Rectal smooth muscle tissue (tissue), 1 donor: Measurements from ENCODE around the gene COL25A1.
"Not testable (repeated sequence)": the region's sequence is repeated elsewhere in the genome, so short reads cannot be mapped to it uniquely, and the experiment has no call there.

ENCODE experiments used
- H3K27ac ChIP-seq: one replicate; pipeline ENCODE4 v1.7.0; 2013; ENCODE audit warnings: low read depth, low read length, inconsistent platforms
- H3K27me3 ChIP-seq: one replicate; pipeline ENCODE4 v1.7.0; 2013; ENCODE audit warnings: low read length; ENCODE audit not compliant: control insufficient read depth, insufficient read depth
- H3K36me3 ChIP-seq: one replicate; pipeline ENCODE4 v1.7.0; 2013; ENCODE audit warnings: low read length; ENCODE audit not compliant: control insufficient read depth, insufficient read depth
- H3K4me1 ChIP-seq: one replicate; pipeline ENCODE4 v1.7.0; 2013; ENCODE audit warnings: low read length; ENCODE audit not compliant: control insufficient read depth, insufficient read depth
- H3K4me3 ChIP-seq: one replicate; pipeline ENCODE4 v1.7.0; 2013; ENCODE audit warnings: low read length
- H3K9ac ChIP-seq: one replicate; pipeline ENCODE4 v1.7.0; 2013; ENCODE audit warnings: low read length

Gene COL25A1

GRCh38 chr4:109155682-109156283, 146.7 kb downstream of the COL25A1 start:
- Histone ChIP-seq H3K36me3 (no peaks in the 10 kb centered on the region), H3K4me1 (no peaks in the 10 kb centered on the region), H3K4me3 (no peak overlapping the region), H3K27me3 (no peaks in the 10 kb centered on the region), H3K27ac (no peak overlapping the region), H3K9ac (no peak overlapping the region)

GRCh38 chr4:109155084-109155483, 147.4 kb downstream of the COL25A1 start:
- Histone ChIP-seq H3K27ac (no peak overlapping the region), H3K36me3 (no peaks in the 10 kb centered on the region), H3K27me3 (no peaks in the 10 kb centered on the region), H3K9ac (no peak overlapping the region), H3K4me1 (no peaks in the 10 kb centered on the region), H3K4me3 (no peak overlapping the region)

GRCh38 chr4:109154424-109154823, 148.0 kb downstream of the COL25A1 start:
- no peaks in the 10 kb centered on the region for H3K4me1 ChIP-seq
- no peak overlapping the region for H3K4me3 ChIP-seq
- no peak overlapping the region for H3K27ac ChIP-seq
- H3K9ac ChIP-seq, result no peak overlapping the region
- H3K36me3 ChIP-seq, result no peaks in the 10 kb centered on the region
- no peaks in the 10 kb centered on the region for H3K27me3 ChIP-seq

GRCh38 chr4:109149836-109150235, 152.6 kb downstream of the COL25A1 start:
- no peaks in the 10 kb centered on the region for H3K36me3 ChIP-seq

DNA sequence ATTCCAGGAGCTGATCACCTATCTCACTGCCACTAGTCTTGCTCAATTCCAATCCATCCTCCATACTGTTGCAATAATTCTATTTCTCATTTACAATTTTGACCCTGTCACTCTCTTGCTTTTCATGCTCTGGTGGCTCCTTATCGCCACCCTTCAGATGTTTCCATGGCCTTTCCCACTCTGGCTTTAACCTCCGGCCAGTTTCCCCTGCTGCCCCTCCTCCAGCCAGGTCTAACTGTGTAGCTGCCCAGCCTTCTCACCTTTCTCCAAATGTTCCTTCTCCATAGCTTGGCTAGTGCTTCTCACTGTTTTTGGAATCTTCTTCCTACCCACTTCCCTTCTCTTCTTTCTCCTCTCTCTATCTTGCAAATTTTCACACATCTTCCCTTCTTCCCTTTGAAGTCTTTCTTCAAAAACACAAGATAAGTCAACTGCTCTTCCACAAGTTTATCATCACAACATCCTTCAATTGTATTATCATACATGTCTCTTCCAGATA, 153.8 kb downstream of the COL25A1 start:
- H3K27me3 ChIP-seq, result no peaks in the 10 kb centered on the region
- no peak overlapping the region for H3K9ac ChIP-seq
- H3K36me3 ChIP-seq, result no peaks in the 10 kb centered on the region
- no peaks in the 10 kb centered on the region for H3K4me1 ChIP-seq
- H3K4me3 ChIP-seq, result no peak overlapping the region
- H3K27ac ChIP-seq, result no peak overlapping the region

More at GRCh38 chr4:109149836-109150235, 152.6 kb downstream of the COL25A1 start:
- no peak overlapping the region for H3K4me3 ChIP-seq
- no peak overlapping the region for H3K27ac ChIP-seq
- H3K27me3 ChIP-seq, result no peaks in the 10 kb centered on the region
- no peak overlapping the region for H3K9ac ChIP-seq
- H3K4me1 ChIP-seq, result no peaks in the 10 kb centered on the region

DNA sequence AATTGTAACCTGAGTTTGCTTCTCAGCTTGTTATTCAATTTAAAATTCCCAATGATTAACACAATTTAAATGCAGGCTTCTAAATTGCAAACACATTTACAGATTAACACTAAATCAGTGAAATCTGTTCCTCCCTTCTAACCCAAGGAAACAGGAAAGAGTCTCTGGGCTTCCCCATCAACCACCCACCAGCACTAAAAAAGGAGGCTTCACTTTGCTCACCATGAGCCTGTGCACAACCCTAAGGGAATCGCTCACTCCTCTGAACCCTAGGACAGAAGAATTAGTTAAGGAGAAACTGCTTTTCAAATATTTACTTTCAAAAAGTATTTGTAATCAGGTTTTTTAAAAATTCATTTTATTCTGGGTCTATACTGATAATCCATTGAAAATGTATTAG, 155.3 kb downstream of the COL25A1 start:
- H3K36me3 ChIP-seq, result no peaks in the 10 kb centered on the region
- no peaks in the 10 kb centered on the region for H3K4me1 ChIP-seq
- H3K27me3 ChIP-seq, result no peaks in the 10 kb centered on the region
- no peak overlapping the region for H3K27ac ChIP-seq
- no peak overlapping the region for H3K4me3 ChIP-seq
- no peak overlapping the region for H3K9ac ChIP-seq

- Histone ChIP-seq H3K4me1 (no peaks in the 10 kb centered on the region), H3K9ac (no peak overlapping the region), H3K27me3 (no peaks in the 10 kb centered on the region), H3K27ac (no peak overlapping the region), H3K4me3 (no peak overlapping the region), H3K36me3 (no peaks in the 10 kb centered on the region)
Measured at GRCh38 chr4:109146499-109146898, 156.0 kb downstream of the COL25A1 start.

- H3K4me3 ChIP-seq, H3K27ac ChIP-seq, H3K9ac ChIP-seq, H3K27me3 ChIP-seq, H3K36me3 ChIP-seq, H3K4me1 ChIP-seq: not testable (repeated sequence)
Measured at GRCh38 chr4:109138125-109138524, 164.3 kb downstream of the COL25A1 start.

DNA sequence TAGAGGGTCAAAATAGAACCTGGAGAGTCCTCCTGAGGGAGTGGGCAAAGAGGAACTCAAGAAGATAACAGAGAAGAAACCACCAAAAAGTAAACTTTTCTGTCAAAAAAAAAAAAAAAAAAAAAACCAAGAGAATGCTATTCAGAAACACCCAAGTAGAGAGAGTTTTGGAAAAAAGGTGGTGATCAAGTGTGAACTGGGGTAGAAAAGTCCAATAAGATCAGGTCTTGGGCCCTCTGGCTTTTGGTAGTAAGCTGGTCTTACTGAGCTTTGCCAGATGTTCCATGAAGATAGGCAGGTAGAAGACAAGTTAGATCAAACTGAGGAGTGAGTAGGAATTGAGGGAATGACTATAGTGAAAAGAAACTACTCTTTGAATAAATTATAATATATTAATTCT, 167.5 kb downstream of the COL25A1 start:
- Histone ChIP-seq H3K36me3 (no peaks in the 10 kb centered on the region), H3K27me3 (no peaks in the 10 kb centered on the region), H3K27ac (no peak overlapping the region), H3K4me3 (no peak overlapping the region), H3K9ac (no peak overlapping the region), H3K4me1 (no peaks in the 10 kb centered on the region)

GRCh38 chr4:109134268-109134667, 168.2 kb downstream of the COL25A1 start:
- H3K4me3 ChIP-seq, result no peak overlapping the region

GRCh38 chr4:109131559-109131958, 170.9 kb downstream of the COL25A1 start:
- no peaks in the 10 kb centered on the region for H3K4me1 ChIP-seq

More at GRCh38 chr4:109134268-109134667, 168.2 kb downstream of the COL25A1 start:
- Histone ChIP-seq H3K9ac (no peak overlapping the region), H3K27me3 (no peaks in the 10 kb centered on the region), H3K27ac (no peak overlapping the region), H3K4me1 (no peaks in the 10 kb centered on the region), H3K36me3 (no peaks in the 10 kb centered on the region)

GRCh38 chr4:109128589-109128988, 173.9 kb downstream of the COL25A1 start:
- H3K9ac ChIP-seq, result no peak overlapping the region
- no peak overlapping the region for H3K27ac ChIP-seq
- H3K27me3 ChIP-seq, result no peaks in the 10 kb centered on the region
- no peaks in the 10 kb centered on the region for H3K4me1 ChIP-seq
- no peak overlapping the region for H3K4me3 ChIP-seq
- no peaks in the 10 kb centered on the region for H3K36me3 ChIP-seq

More at GRCh38 chr4:109131559-109131958, 170.9 kb downstream of the COL25A1 start:
- no peak overlapping the region for H3K9ac ChIP-seq
- H3K27ac ChIP-seq, result no peak overlapping the region
- H3K4me3 ChIP-seq, result no peak overlapping the region
- no peaks in the 10 kb centered on the region for H3K27me3 ChIP-seq
- H3K36me3 ChIP-seq, result no peaks in the 10 kb centered on the region

- no peak overlapping the region for H3K4me3 ChIP-seq
- no peak overlapping the region for H3K9ac ChIP-seq
- no peak overlapping the region for H3K27ac ChIP-seq
- H3K27me3 ChIP-seq, result no peaks in the 10 kb centered on the region
- no peaks in the 10 kb centered on the region for H3K36me3 ChIP-seq
- no peaks in the 10 kb centered on the region for H3K4me1 ChIP-seq
Measured at GRCh38 chr4:109127866-109128265, 174.6 kb downstream of the COL25A1 start.
